Fibroblast of lung (primary cell): ENCODE measurements around the gene NCKAP5. TPM values are rescaled to one million over a fixed set of nuclear protein-coding genes. Genes with fewer than 3 reads are reported as not detected.
A peak's percentile ranks its signal among the peaks of the same experiment; 100 is the strongest.

Experiments
- DNase-seq, 2 donors: peaks; one replicate each; pipeline versions ENCODE4 v3.0.0 to v3.0.0-alpha.2; 2010; ENCODE audit warnings: low read depth in 2 of 2
- H2AFZ ChIP-seq: 2 replicates; pipeline ENCODE4 v1.5.1; 2012; ENCODE audit warnings: low read length, control low read depth, inconsistent platforms
- H3K27ac ChIP-seq: 2 replicates; pipeline ENCODE4 v1.5.1; 2011; ENCODE audit warnings: low read length, control low read depth; ENCODE audit not compliant: insufficient read depth
- H3K27me3 ChIP-seq: 2 replicates; pipeline ENCODE4 v1.5.1; 2011; ENCODE audit warnings: mild to moderate bottlenecking, low read length; ENCODE audit not compliant: control insufficient read depth, insufficient read depth
- H3K36me3 ChIP-seq: 2 replicates; pipeline ENCODE4 v1.5.1; 2011; ENCODE audit warnings: low read length; ENCODE audit not compliant: control insufficient read depth, insufficient read depth
- H3K4me1 ChIP-seq: 2 replicates; pipeline ENCODE4 v1.5.1; 2011; ENCODE audit warnings: low read length; ENCODE audit not compliant: control insufficient read depth, insufficient read depth; ENCODE audit errors: extremely low read depth
- H3K4me2 ChIP-seq: 2 replicates; pipeline ENCODE4 v1.5.1; 2011; ENCODE audit warnings: low read length, control low read depth; ENCODE audit not compliant: insufficient read depth; ENCODE audit errors: extremely low read depth
- H3K4me3 ChIP-seq, 4 experiments: fragments of 200-600 bp in 1 of 4; sonication (generic) in 1 of 4; replicated peaks in 1 of 4; 2 replicates each; pipeline ENCODE4 v1.5.1; 2011 to 2016; ENCODE audit warnings: low read length in 4 of 4, low read depth in 3 of 4, mild to moderate bottlenecking in 3 of 4, control low read depth in 2 of 4, inconsistent platforms in 1 of 4, mixed read lengths in 1 of 4; ENCODE audit not compliant: insufficient read depth in 1 of 4; ENCODE audit errors: control extremely low read depth in 1 of 4
- H3K79me2 ChIP-seq: 2 replicates; pipeline ENCODE4 v1.5.1; 2012; ENCODE audit warnings: mild to moderate bottlenecking, low read length, inconsistent platforms; ENCODE audit not compliant: control insufficient read depth, insufficient read depth
- H3K9ac ChIP-seq: 2 replicates; pipeline ENCODE4 v1.5.1; 2011; ENCODE audit warnings: mild to moderate bottlenecking, low read length, control low read depth; ENCODE audit not compliant: insufficient read depth
- H3K9me3 ChIP-seq: 2 replicates; pipeline ENCODE4 v1.5.1; 2012; ENCODE audit warnings: low read depth, low read length; ENCODE audit not compliant: control insufficient read depth, insufficient read depth
- H4K20me1 ChIP-seq: 2 replicates; pipeline ENCODE4 v1.5.1; 2011; ENCODE audit warnings: low read length; ENCODE audit not compliant: control insufficient read depth, insufficient read depth; ENCODE audit errors: extremely low read depth
- EZH2 ChIP-seq: IDR thresholded peaks from 2 replicates; pipeline ENCODE4 v1.5.1; 2012; ENCODE audit warnings: low read length, control low read depth, mild to moderate bottlenecking; ENCODE audit errors: missing control alignments
- polyA plus RNA-seq, 2 donors: library from polyadenylated mRNA; depleted of rRNA in 1 of 2; stranded (reverse) in 1 of 2; unstranded in 1 of 2; fragments of >200 nt; gene quantifications; 2 replicates each; pipeline ENCODE4 v1.2.1, GENCODE V29; 2011 to 2012; ENCODE audit warnings: missing spikeins in 1 of 2
- total RNA-seq: library from RNA; depleted of rRNA; stranded (reverse); fragments of >200 nt; gene quantifications from 2 replicates; pipeline ENCODE4 v1.2.1, GENCODE V29; 2014
- TF ChIP-seq, protein P1 (sequence below), 2 donors: IDR thresholded peaks in 1 of 2; conservative IDR thresholded peaks in 1 of 2; 1 replicate in 1 of 2; 2 replicates in 1 of 2; pipeline ENCODE4 v1.5.1; 2011 to 2012; ENCODE audit warnings: low read length in 2 of 2, control low read depth in 1 of 2, inconsistent platforms in 1 of 2, low read depth in 1 of 2, mild to moderate bottlenecking in 1 of 2

NCKAP5 gene
- total and polyA plus RNA-seq, 2 donors (not counting 1 experiment from before 2014, with no cell fraction given): 2.6 to 6.2 TPM

GRCh38 chr2:133342286-133343017 lies 225.8 kb downstream of the NCKAP5 start:
- DNase-seq: no peak
- no peaks in the 10 kb centered on the region for H4K20me1 ChIP-seq
- TF ChIP-seq EZH2: no peak
- TF ChIP-seq, protein P1, sequence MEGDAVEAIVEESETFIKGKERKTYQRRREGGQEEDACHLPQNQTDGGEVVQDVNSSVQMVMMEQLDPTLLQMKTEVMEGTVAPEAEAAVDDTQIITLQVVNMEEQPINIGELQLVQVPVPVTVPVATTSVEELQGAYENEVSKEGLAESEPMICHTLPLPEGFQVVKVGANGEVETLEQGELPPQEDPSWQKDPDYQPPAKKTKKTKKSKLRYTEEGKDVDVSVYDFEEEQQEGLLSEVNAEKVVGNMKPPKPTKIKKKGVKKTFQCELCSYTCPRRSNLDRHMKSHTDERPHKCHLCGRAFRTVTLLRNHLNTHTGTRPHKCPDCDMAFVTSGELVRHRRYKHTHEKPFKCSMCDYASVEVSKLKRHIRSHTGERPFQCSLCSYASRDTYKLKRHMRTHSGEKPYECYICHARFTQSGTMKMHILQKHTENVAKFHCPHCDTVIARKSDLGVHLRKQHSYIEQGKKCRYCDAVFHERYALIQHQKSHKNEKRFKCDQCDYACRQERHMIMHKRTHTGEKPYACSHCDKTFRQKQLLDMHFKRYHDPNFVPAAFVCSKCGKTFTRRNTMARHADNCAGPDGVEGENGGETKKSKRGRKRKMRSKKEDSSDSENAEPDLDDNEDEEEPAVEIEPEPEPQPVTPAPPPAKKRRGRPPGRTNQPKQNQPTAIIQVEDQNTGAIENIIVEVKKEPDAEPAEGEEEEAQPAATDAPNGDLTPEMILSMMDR (conservative IDR thresholded peaks at IDR 0.05 in 1 of 2, IDR thresholded peaks at IDR 0.05 in 1 of 2; ENCODE audit: low read depth in 1 of 2, low read length in 2 of 2): no peak

DNA sequence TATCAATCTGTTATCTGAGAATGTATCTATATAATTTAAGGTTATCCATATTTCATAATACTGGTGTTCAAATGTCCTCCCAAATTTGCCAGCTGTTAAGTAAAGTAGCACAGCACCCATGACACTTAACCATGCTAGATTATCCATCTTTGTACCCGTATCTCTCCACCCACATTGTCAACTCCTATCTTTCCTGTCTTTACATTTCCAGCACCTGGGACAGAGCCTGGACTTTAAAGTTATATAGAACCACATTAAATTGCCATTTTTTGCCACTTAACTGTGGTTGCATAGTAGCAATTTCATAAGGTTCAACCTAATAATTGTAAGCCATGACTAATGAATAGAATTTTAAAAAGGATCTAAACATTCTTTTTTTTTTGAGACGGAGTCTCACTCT lies 226.7 kb downstream of the NCKAP5 start:
- Histone ChIP-seq H3K4me2 (no peak overlapping the region), H3K36me3 (no peaks in the 10 kb centered on the region), H3K27me3 (no peaks in the 10 kb centered on the region), H3K79me2 (no peaks in the 10 kb centered on the region), H3K4me3 (no peak overlapping the region), H3K27ac (no peak overlapping the region), H4K20me1 (no peaks in the 10 kb centered on the region), H3K9ac (no peak overlapping the region), H3K9me3 (no peaks in the 10 kb centered on the region), H3K4me1 (no peaks in the 10 kb centered on the region), H2AFZ (no peak overlapping the region)
- no peak for TF ChIP-seq EZH2
- TF ChIP-seq, protein P1 (conservative IDR thresholded peaks at IDR 0.05 in 1 of 2, IDR thresholded peaks at IDR 0.05 in 1 of 2; ENCODE audit: low read depth in 1 of 2, low read length in 2 of 2): no peak
- DNase-seq: no peak

More at GRCh38 chr2:133342286-133343017, 225.8 kb downstream of the NCKAP5 start:
- no peaks in the 10 kb centered on the region for H3K4me1 ChIP-seq
- no peak overlapping the region for H3K27ac ChIP-seq
- H3K4me3 ChIP-seq: no peak overlapping the region
- no peak overlapping the region for H3K9ac ChIP-seq
- no peak overlapping the region for H2AFZ ChIP-seq
- H3K27me3 ChIP-seq: no peaks in the 10 kb centered on the region
- no peaks in the 10 kb centered on the region for H3K36me3 ChIP-seq
- H3K79me2 ChIP-seq: no peaks in the 10 kb centered on the region
- no peaks in the 10 kb centered on the region for H3K9me3 ChIP-seq
- H3K4me2 ChIP-seq: no peak overlapping the region

- Histone ChIP-seq H3K4me3 (no peak overlapping the region), H3K79me2 (no peaks in the 10 kb centered on the region), H3K36me3 (no peaks in the 10 kb centered on the region), H3K27me3 (no peaks in the 10 kb centered on the region), H3K9ac (no peak overlapping the region), H3K4me2 (no peak overlapping the region), H2AFZ (no peak overlapping the region), H3K4me1 (no peaks in the 10 kb centered on the region), H4K20me1 (no peaks in the 10 kb centered on the region), H3K27ac (no peak overlapping the region), H3K9me3 (no peaks in the 10 kb centered on the region)
- peak; percentile 9 to 10 for DNase-seq
- TF ChIP-seq, protein P1 (conservative IDR thresholded peaks at IDR 0.05 in 1 of 2, IDR thresholded peaks at IDR 0.05 in 1 of 2; ENCODE audit: low read depth in 1 of 2, low read length in 2 of 2): no peak
- TF ChIP-seq EZH2: no peak
Observed at GRCh38 chr2:133338224-133338623, 230.0 kb downstream of the NCKAP5 start.
